Peyer's patch (tissue), 4 donors: ENCODE data around the gene HAPSTR1. TPM values are rescaled to one million over a fixed set of nuclear protein-coding genes. Genes with fewer than 3 reads are reported as not detected.
A peak's percentile ranks its signal among the peaks of the same experiment; 100 is the strongest.

Experiments
- DNase-seq, 3 donors: peaks; one replicate each; pipeline ENCODE4 v3.0.0-alpha.2; 2017 to 2019
- H3K27ac ChIP-seq, 4 donors: fragments of 200-600 bp; sonication (generic); one replicate each; pipeline ENCODE4 v1.5.1; 2016 to 2019
- H3K27me3 ChIP-seq, 2 donors: fragments of 200-600 bp; sonication (generic); one replicate each; pipeline ENCODE4 v1.5.1; 2019
- H3K36me3 ChIP-seq, 3 donors: fragments of 200-600 bp; sonication (generic); one replicate each; pipeline ENCODE4 v1.5.1; 2016 to 2019
- H3K4me1 ChIP-seq, 4 donors: fragments of 200-600 bp; sonication (generic); one replicate each; pipeline ENCODE4 v1.5.1; 2016 to 2019
- H3K4me3 ChIP-seq, 4 donors: fragments of 200-600 bp; sonication (generic); 1 replicate in 3 of 4; 2 replicates in 1 of 4; pipeline ENCODE4 v1.5.1; 2016 to 2019; ENCODE audit warnings: mild to moderate bottlenecking in 1 of 4
- H3K9me3 ChIP-seq, 4 donors: fragments of 200-600 bp; sonication (generic); one replicate each; pipeline ENCODE4 v1.5.1; 2016 to 2019; ENCODE audit warnings: mild to moderate bottlenecking in 1 of 4
- CTCF ChIP-seq, 6 experiments: fragments of 450-650 bp in 4 of 6; fragments of 200-600 bp in 2 of 6; sonication (generic) in 1 of 6; IDR thresholded peaks; one replicate each; pipeline ENCODE4 v1.5.1; 2017 to 2019; ENCODE audit warnings: antibody characterized with exemption in 6 of 6, mild to moderate bottlenecking in 3 of 6, moderate library complexity in 1 of 6
- POLR2A ChIP-seq, 2 donors: fragments of 450-650 bp; IDR thresholded peaks; one replicate each; pipeline ENCODE4 v1.5.1; 2017; ENCODE audit warnings: antibody characterized with exemption in 2 of 2, mild to moderate bottlenecking in 2 of 2, moderate library complexity in 2 of 2
- total RNA-seq, 4 donors: library from RNA; depleted of rRNA; stranded (reverse); fragments of >200 nt; gene quantifications; one replicate each; pipeline ENCODE4 v1.1.0, GENCODE V29; 2016

Gene HAPSTR1
- total RNA-seq, 4 donors from 2014 or later: 38.0 to 56.2 (median 53.5) TPM

- H3K4me1 ChIP-seq: peaks cover under 1 to 65% (median 21%) of the 10 kb centered on the region in 4 donors
- H3K36me3 ChIP-seq: peaks cover 0 to 62% (median 0%) of the 10 kb centered on the region in 3 donors
- no peaks in the 10 kb centered on the region for H3K27me3 ChIP-seq
- TF ChIP-seq POLR2A (IDR thresholded peaks at IDR 0.05) (no peak), CTCF (IDR thresholded peaks at IDR 0.05) (no peak)
- no peak for DNase-seq
- no peak overlapping the region for H3K4me3 ChIP-seq
- no peak overlapping the region for H3K27ac ChIP-seq
- no peaks in the 10 kb centered on the region for H3K9me3 ChIP-seq
Observed at GRCh38 chr16:9103546-9103945, 12.1 kb downstream of the HAPSTR1 start.

GRCh38 chr16:9105189-9105588, 13.7 kb downstream of the HAPSTR1 start:
- TF ChIP-seq POLR2A (IDR thresholded peaks at IDR 0.05) (no peak), CTCF (IDR thresholded peaks at IDR 0.05) (no peak)
- no peak for DNase-seq
- H3K9me3 ChIP-seq: no peaks in the 10 kb centered on the region
- H3K4me1 ChIP-seq: peaks cover 0 to 65% (median 13%) of the 10 kb centered on the region in 4 donors
- H3K27ac ChIP-seq: no peak overlapping the region
- no peak overlapping the region for H3K4me3 ChIP-seq
- H3K27me3 ChIP-seq: no peaks in the 10 kb centered on the region
- peaks cover 0 to 68% (median 0%) of the 10 kb centered on the region in 3 donors for H3K36me3 ChIP-seq

- Histone ChIP-seq H3K27ac (no peak overlapping the region), H3K4me1 (peaks cover 0 to 65% (median 17%) of the 10 kb centered on the region in 4 donors), H3K36me3 (peaks cover 0 to 61% (median 0%) of the 10 kb centered on the region in 3 donors), H3K9me3 (no peaks in the 10 kb centered on the region), H3K27me3 (no peaks in the 10 kb centered on the region), H3K4me3 (no peak overlapping the region)
- TF ChIP-seq POLR2A (IDR thresholded peaks at IDR 0.05) (no peak), CTCF (IDR thresholded peaks at IDR 0.05) (no peak)
- no peak for DNase-seq
Observed at GRCh38 chr16:9107025-9107970, 15.9 kb downstream of the HAPSTR1 start.

GRCh38 chr16:9109255-9109654, 17.8 kb downstream of the HAPSTR1 start:
- H3K36me3 ChIP-seq: peaks cover 0 to 45% (median 0%) of the 10 kb centered on the region in 3 donors
- H3K4me3 ChIP-seq: no peak overlapping the region
- no peak overlapping the region for H3K27ac ChIP-seq
- no peaks in the 10 kb centered on the region for H3K27me3 ChIP-seq
- DNase-seq: no peak
- peaks cover 5 to 82% (median 15%) of the 10 kb centered on the region in 4 donors for H3K4me1 ChIP-seq
- no peak for TF ChIP-seq CTCF (IDR thresholded peaks at IDR 0.05)
- no peak for TF ChIP-seq POLR2A (IDR thresholded peaks at IDR 0.05)
- no peaks in the 10 kb centered on the region for H3K9me3 ChIP-seq

- Histone ChIP-seq H3K4me1 (peaks cover 5 to 60% (median 13%) of the 10 kb centered on the region in 4 donors), H3K27ac (peak overlapping the region in 2 of 4 donors; percentile 11 to 47), H3K36me3 (peaks cover 0 to 26% (median 0%) of the 10 kb centered on the region in 3 donors), H3K4me3 (no peak overlapping the region), H3K27me3 (no peaks in the 10 kb centered on the region), H3K9me3 (no peaks in the 10 kb centered on the region)
- DNase-seq: peak in 1 of 3 donors; percentile 50
- TF ChIP-seq POLR2A (IDR thresholded peaks at IDR 0.05) (peak in 1 of 2 donors; percentile 9), CTCF (IDR thresholded peaks at IDR 0.05) (no peak)
Observed at GRCh38 chr16:9112166-9112843, 20.9 kb downstream of the HAPSTR1 start.
